Stimulated activated CD4-positive, alpha-beta T cell treated with anti-CD3 and anti-CD28 coated beads, Interleukin-2, amount 100 ng/mL, for 4 hours (primary cell): ENCODE results near the gene CALD1.

ENCODE experiments used
- DNase-seq: peaks from one replicate; pipeline ENCODE4 v3.0.0-alpha.2; 2020; ENCODE audit warnings: low read depth

The CALD1 gene

DNA sequence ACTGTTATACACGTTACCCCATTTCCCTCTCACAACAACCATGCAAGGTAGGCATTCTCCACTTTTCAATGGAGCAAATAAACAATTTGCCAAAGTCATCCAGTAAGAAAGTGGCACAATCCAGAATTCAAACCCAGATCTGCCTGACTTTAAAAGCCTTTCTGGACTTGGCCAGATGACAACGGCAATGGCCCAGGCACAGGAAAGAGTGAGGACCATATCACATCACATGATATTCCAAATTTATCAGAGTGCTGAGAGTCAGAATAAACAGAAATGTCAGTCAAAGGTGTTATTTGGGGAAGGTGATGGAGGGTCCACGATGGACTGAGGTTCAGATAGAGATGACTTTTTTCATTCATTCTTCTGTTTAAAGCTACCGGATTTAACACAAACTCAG is 48.0 kb downstream of the CALD1 start:
- no peak for DNase-seq

- no peak for DNase-seq
Observed at GRCh38 chr7:134827889-134828288, 48.5 kb downstream of the CALD1 start.

DNA sequence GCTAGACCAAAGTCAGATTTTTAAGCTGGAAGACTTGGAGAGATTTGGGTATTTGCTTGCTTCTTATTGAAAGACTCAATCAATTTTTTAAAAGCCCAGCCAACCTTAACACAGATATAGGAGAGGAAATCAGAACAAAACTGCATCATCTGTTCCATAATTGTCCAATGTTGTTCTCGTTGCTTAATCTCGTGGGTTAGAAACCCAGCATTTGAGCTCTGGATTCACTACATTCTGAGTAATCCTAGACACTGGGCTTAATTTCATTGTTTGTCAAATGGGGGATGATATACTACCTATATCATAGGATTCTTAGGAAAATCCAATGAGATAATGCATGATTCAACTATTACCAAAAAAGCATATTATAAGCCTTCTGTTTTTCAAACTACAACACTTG is 48.9 kb downstream of the CALD1 start:
- no peak for DNase-seq

- no peak for DNase-seq
Observed at GRCh38 chr7:134829380-134829986, 50.0 kb downstream of the CALD1 start.

- DNase-seq: no peak
Observed at GRCh38 chr7:134831862-134832261, 52.4 kb downstream of the CALD1 start.

DNA sequence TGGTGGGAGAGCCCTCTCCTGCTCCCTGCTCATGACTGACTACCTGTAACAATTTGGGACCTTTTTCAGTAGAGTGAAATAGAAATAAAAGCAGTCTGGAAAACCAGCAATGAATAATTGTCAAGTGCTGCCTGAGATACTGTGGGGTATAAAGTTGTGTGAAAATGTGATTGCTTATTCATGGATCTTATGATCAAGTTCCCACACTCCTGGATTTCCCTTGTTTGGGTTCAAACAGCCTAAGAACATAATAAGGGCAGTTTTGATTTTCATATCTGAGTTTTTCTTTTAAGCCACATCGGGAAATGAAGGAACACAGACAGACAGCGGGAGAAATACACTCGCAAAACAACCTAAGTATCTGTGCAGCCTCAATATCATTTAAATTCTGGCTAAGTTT is 52.9 kb downstream of the CALD1 start:
- no peak for DNase-seq

GRCh38 chr7:134834689-134835462 is 55.4 kb downstream of the CALD1 start:
- DNase-seq: no peak

GRCh38 chr7:134835463-134835823 is 56.0 kb downstream of the CALD1 start:
- no peak for DNase-seq

- no peak for DNase-seq
Observed at GRCh38 chr7:134836447-134836846, 57.0 kb downstream of the CALD1 start.

DNA sequence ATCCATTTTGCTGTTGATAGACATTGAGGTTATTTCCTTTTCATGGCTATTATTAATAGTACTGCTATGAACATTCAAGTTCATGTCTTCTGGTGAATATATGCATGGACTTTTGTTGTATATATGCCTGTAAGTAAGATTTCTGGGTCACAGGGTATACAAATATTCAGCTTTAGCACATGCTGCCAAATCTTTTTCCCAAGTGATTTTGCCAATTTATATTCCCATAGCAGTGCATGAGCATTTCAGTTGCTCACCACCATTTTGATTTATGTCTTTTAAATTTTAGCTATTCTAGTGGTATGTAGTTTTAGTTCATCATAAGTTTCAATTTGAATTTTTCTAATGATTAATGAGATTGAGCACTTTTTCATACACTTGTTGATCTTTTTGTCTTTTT is 59.9 kb downstream of the CALD1 start:
- no peak for DNase-seq

- no peak for DNase-seq
Observed at GRCh38 chr7:134842062-134842461, 62.6 kb downstream of the CALD1 start.

- no peak for DNase-seq
Observed at GRCh38 chr7:134842886-134843430, 63.5 kb downstream of the CALD1 start.

DNA sequence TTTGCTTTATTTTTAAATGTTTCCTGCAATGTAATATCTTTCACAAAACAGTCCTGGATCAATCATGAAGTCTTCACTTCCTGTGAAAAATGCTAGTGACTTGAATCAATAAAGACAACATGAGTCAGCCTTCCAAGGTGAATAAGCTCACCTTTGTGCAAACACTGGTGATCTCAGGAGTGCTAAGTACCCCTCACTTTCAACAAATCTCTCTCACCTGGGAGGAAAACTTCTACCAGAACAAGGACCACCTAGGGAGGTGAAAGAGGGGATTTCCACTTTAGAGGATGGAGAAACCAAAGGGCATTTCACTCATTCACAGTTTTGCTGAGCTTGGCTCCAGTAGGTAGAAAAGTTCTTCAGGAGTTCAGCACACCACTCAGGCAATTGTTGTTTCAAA is 64.8 kb downstream of the CALD1 start:
- DNase-seq: no peak

- no peak for DNase-seq
Observed at GRCh38 chr7:134845461-134845860, 66.0 kb downstream of the CALD1 start.

- no peak for DNase-seq
Observed at GRCh38 chr7:134847851-134848588, 68.6 kb downstream of the CALD1 start.

DNA sequence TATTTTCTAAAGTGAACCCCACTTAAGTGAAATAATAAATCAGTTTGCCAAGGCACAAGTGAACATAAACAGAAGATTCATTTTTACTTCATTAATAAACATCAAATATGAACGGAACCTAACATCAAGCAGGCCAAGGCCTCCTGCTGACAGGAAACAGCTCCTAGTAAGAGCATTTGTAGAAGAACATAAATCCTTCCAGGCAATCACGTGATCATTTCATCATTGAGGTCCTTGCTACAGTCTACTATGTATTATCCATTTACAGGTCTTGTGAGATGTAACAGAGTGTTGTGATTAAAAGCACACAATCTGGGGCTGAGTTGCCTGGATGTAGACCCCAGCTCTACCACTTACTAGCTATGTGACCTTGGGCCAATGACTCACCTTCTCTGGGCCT is 70.6 kb downstream of the CALD1 start:
- no peak for DNase-seq

DNA sequence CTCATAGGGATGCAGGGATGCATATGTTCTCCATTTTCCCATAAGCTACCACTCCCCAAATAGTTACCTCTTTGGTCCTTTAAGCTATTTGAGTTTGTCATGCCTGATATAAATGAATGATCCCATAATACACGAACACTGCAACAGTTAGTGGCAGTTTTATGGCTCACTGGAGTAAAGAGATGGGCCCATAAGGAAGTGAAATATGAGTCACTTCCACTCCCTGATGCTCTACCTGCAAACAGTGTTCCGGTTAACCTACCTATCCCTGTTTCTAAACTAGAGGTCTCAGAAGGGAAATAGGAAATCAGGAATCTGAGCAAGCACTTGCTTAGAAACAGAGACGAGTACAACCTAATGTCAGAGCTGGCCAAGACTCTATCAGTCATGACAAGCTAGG is 71.7 kb downstream of the CALD1 start:
- DNase-seq: no peak

DNA sequence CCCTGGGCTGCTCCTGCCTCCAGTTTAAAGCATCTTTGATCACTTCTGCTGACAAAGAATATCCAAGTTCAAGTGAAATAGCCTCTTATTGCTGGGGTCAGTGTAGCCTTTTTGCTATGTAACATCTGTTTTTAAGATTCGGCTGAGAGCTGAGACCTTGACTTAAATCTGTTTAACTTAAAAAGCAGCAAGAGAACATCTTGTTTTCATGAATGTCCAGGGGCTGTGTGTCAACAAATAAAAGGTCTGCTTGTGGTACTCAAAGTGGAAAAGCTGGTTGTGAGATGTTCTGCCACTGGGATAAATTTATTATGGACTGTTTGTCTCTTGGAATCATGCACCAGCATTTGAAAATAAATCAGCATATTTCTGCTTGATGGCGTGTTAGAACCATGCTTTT is 73.2 kb downstream of the CALD1 start:
- no peak for DNase-seq

DNA sequence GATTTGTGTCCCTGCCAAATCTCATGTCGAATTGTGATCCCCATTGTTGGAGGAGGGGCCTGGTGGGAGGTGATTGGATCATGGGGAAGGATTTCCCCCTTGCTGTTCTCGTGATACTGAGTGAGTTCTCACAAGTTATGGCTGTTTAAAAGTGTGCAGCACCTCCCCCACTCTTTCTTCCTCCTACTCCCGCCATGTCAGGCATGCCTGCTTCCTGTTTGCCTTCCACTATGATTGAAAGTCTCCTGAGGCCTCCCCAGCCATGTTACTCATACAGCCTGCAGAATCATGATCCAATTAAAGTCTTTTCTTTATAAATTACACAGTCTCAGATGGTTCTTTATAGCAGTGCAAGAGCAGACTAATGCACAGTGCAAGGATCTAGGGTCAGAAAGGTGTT is 75.4 kb downstream of the CALD1 start:
- no peak for DNase-seq

DNA sequence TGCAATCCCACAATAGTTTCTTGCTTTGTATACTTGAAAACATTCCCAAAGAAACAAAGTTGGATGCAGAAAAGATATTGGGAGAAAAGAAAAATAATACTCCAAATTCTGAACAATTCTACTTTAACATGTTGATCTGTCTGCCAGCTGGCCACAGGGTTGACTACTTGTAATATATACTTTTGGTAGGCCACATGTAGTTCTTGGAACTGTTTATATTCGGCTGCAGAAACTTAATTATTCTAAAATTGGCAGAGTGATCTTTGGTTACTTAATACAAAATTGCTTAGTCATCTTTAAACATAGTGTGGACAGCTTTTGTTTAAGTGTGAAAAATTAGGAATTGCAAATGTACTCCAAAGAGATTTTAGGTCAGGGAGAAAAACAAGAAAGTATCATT is 76.0 kb downstream of the CALD1 start:
- no peak for DNase-seq

GRCh38 chr7:134856091-134856490 is 76.7 kb downstream of the CALD1 start:
- no peak for DNase-seq

DNA sequence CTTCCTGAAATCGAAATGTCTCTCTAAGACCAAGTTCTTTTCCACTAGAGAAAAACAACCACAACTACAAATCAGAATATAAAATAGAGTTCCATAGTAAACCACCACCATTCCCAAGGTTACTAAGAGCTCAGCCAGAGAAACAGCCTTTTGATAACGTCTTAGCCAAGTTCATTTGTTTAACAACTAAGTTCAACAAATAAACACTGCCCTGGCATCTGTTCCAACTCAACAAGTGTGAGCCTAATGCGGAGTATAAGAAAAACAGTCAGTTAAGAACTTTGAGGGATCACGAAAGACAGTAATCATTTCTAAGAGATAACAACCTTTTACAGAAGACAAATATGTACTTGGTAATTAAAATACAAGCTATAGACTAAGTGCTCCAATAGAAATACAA is 77.3 kb downstream of the CALD1 start:
- DNase-seq: no peak

GRCh38 chr7:134857958-134858357 is 78.5 kb downstream of the CALD1 start:
- DNase-seq: no peak
